Astrocyte (in vitro differentiated cells and primary cell): ENCODE results near the gene HECTD4. TPM values are rescaled to one million over a fixed set of nuclear protein-coding genes. Genes with fewer than 3 reads are reported as not detected.
"Not testable (repeated sequence)": the region's sequence is repeated elsewhere in the genome, so short reads cannot be mapped to it uniquely, and the experiment has no call there.

ENCODE experiments used
- DNase-seq: peaks from one replicate; pipeline ENCODE4 v3.0.0-alpha.2; 2010; ENCODE audit warnings: low read depth
- FAIRE-seq: peaks from 2 replicates; lab custom pipeline; 2011; peaks lifted over from hg19 to GRCh38; lab: Jason Lieb, UNC
- H2AFZ ChIP-seq: 2 replicates; pipeline ENCODE4 v1.6.0; 2012; ENCODE audit warnings: low read depth, low read length, inconsistent platforms
- H3K27ac ChIP-seq: 2 replicates; pipeline ENCODE4 v1.5.1; 2011; ENCODE audit warnings: low read depth, low read length, inconsistent platforms
- H3K27me3 ChIP-seq: 2 replicates; pipeline ENCODE4 v1.6.0; 2011; ENCODE audit warnings: low read length, inconsistent platforms; ENCODE audit not compliant: insufficient read depth
- H3K36me3 ChIP-seq: 2 replicates; pipeline ENCODE4 v1.5.1; 2011; ENCODE audit warnings: low read length, inconsistent platforms; ENCODE audit not compliant: insufficient read depth
- H3K4me1 ChIP-seq: 2 replicates; pipeline ENCODE4 v1.5.1; 2011; ENCODE audit warnings: low read length, inconsistent platforms; ENCODE audit not compliant: insufficient read depth
- H3K4me2 ChIP-seq: 2 replicates; pipeline ENCODE4 v1.6.0; 2012; ENCODE audit warnings: low read length, inconsistent platforms
- H3K4me3 ChIP-seq: 2 replicates; pipeline ENCODE4 v1.5.1; 2011; ENCODE audit warnings: low read depth, mild to moderate bottlenecking, low read length, inconsistent platforms; ENCODE audit not compliant: insufficient read depth
- H3K79me2 ChIP-seq: 2 replicates; pipeline ENCODE4 v1.6.0; 2012; ENCODE audit warnings: mild to moderate bottlenecking, low read length, inconsistent platforms; ENCODE audit not compliant: insufficient read depth
- H3K9ac ChIP-seq: 2 replicates; pipeline ENCODE4 v1.6.0; 2012; ENCODE audit warnings: mild to moderate bottlenecking, low read length, inconsistent platforms
- H3K9me3 ChIP-seq: 2 replicates; pipeline ENCODE4 v1.5.1; 2012; ENCODE audit warnings: low read depth, mild to moderate bottlenecking, low read length, inconsistent platforms; ENCODE audit not compliant: insufficient read depth
- H4K20me1 ChIP-seq: 2 replicates; pipeline ENCODE4 v1.6.0; 2012; ENCODE audit warnings: low read length, inconsistent platforms; ENCODE audit not compliant: insufficient read depth
- H3K27ac Mint-ChIP-seq: one replicate; pipeline ENCODE4 v1.8.0; 2021; ENCODE audit warnings: mild to moderate bottlenecking, mixed read lengths; ENCODE audit not compliant: unreplicated experiment
- H3K27me3 Mint-ChIP-seq: one replicate; pipeline ENCODE4 v1.8.0; 2021; ENCODE audit warnings: low read depth, mixed read lengths; ENCODE audit not compliant: unreplicated experiment
- H3K36me3 Mint-ChIP-seq: one replicate; pipeline ENCODE4 v1.8.0; 2021; ENCODE audit warnings: low read depth, mixed read lengths; ENCODE audit not compliant: unreplicated experiment
- H3K4me1 Mint-ChIP-seq: one replicate; pipeline ENCODE4 v1.8.0; 2021; ENCODE audit warnings: low read depth, mixed read lengths; ENCODE audit not compliant: unreplicated experiment
- H3K4me3 Mint-ChIP-seq: one replicate; pipeline ENCODE4 v1.8.0; 2021; ENCODE audit warnings: mild to moderate bottlenecking, moderate library complexity, mixed read lengths; ENCODE audit not compliant: unreplicated experiment
- H3K9me3 Mint-ChIP-seq: one replicate; pipeline ENCODE4 v1.8.0; 2021; ENCODE audit warnings: mild to moderate bottlenecking, mixed read lengths; ENCODE audit not compliant: unreplicated experiment
- EZH2 ChIP-seq: IDR thresholded peaks from 2 replicates; pipeline ENCODE4 v1.6.1; 2012; ENCODE audit warnings: mild to moderate bottlenecking, low read length, inconsistent platforms; ENCODE audit not compliant: insufficient read depth
- total RNA-seq: library from RNA; stranded (reverse); gene quantifications from 2 replicates; pipeline ENCODE4 v1.2.1, GENCODE V29; 2021
- TF ChIP-seq, protein P1 (sequence below): IDR thresholded peaks from 2 replicates; pipeline ENCODE4 v1.5.1; 2011; ENCODE audit warnings: low read depth, mild to moderate bottlenecking, inconsistent platforms, low read length, moderate library complexity; ENCODE audit not compliant: insufficient read depth

Gene HECTD4
- total RNA-seq, 1 donor from 2014 or later: 38.9 TPM

DNA sequence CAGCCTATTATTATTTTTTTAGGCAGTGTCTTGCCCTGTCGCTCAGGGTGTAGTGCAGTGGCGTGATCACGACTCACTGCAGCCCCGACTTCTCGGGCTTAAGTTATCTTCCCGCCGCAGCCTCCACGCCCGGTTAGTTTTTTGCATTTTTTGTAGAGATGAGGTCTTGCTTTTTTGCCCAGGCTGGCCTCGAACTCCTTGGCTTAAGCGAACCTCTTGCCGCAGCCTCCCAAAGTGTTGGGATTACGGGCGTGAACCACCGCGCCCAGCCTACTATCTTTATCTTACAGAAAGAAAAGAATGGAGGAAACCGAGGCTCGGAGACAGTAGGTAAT is 36.0 kb upstream of the HECTD4 start:
- Histone ChIP-seq H3K36me3 (no peaks in the 10 kb centered on the region), H3K79me2 (peaks cover 48% of the 10 kb centered on the region), H4K20me1 (peaks cover 37% of the 10 kb centered on the region), H2AFZ (peak overlapping the region; percentile 88), H3K27ac (peak overlapping the region; percentile 98), H3K9ac (peak overlapping the region; percentile 98), H3K9me3 (no peaks in the 10 kb centered on the region), H3K4me3 (peak overlapping the region; percentile 92), H3K27me3 (no peaks in the 10 kb centered on the region), H3K4me2 (peak overlapping the region; percentile 82), H3K4me1 (peaks cover 7% of the 10 kb centered on the region)
- FAIRE-seq (no peak), DNase-seq (no peak)
- peak overlapping the region; percentile 96 for H3K4me3 Mint-ChIP-seq
- no peaks in the 10 kb centered on the region for H3K27me3 Mint-ChIP-seq
- no peaks in the 10 kb centered on the region for H3K36me3 Mint-ChIP-seq
- H3K4me1 Mint-ChIP-seq: peaks cover 19% of the 10 kb centered on the region
- no peaks in the 10 kb centered on the region for H3K9me3 Mint-ChIP-seq
- TF ChIP-seq, protein P1, sequence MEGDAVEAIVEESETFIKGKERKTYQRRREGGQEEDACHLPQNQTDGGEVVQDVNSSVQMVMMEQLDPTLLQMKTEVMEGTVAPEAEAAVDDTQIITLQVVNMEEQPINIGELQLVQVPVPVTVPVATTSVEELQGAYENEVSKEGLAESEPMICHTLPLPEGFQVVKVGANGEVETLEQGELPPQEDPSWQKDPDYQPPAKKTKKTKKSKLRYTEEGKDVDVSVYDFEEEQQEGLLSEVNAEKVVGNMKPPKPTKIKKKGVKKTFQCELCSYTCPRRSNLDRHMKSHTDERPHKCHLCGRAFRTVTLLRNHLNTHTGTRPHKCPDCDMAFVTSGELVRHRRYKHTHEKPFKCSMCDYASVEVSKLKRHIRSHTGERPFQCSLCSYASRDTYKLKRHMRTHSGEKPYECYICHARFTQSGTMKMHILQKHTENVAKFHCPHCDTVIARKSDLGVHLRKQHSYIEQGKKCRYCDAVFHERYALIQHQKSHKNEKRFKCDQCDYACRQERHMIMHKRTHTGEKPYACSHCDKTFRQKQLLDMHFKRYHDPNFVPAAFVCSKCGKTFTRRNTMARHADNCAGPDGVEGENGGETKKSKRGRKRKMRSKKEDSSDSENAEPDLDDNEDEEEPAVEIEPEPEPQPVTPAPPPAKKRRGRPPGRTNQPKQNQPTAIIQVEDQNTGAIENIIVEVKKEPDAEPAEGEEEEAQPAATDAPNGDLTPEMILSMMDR: no peak
- TF ChIP-seq EZH2: no peak
- H3K27ac Mint-ChIP-seq: peak overlapping the region; percentile 96

- H3K4me2 ChIP-seq, DNase-seq, FAIRE-seq: not testable (repeated sequence)
Measured at GRCh38 chr12:112415457-112415856, 33.2 kb upstream of the HECTD4 start.

GRCh38 chr12:112413855-112414625 is 31.8 kb upstream of the HECTD4 start:
- Histone ChIP-seq H3K4me3 (no peak overlapping the region), H3K4me1 (peaks cover 3% of the 10 kb centered on the region), H3K9ac (no peak overlapping the region), H3K4me2 (no peak overlapping the region), H2AFZ (no peak overlapping the region), H3K27ac (no peak overlapping the region), H3K9me3 (no peaks in the 10 kb centered on the region), H3K79me2 (peaks cover 10% of the 10 kb centered on the region), H3K36me3 (no peaks in the 10 kb centered on the region), H4K20me1 (no peaks in the 10 kb centered on the region), H3K27me3 (no peaks in the 10 kb centered on the region)
- H3K9me3 Mint-ChIP-seq: no peaks in the 10 kb centered on the region
- FAIRE-seq: no peak
- no peak for DNase-seq
- no peaks in the 10 kb centered on the region for H3K27me3 Mint-ChIP-seq
- no peak overlapping the region for H3K4me3 Mint-ChIP-seq
- no peaks in the 10 kb centered on the region for H3K4me1 Mint-ChIP-seq
- no peak overlapping the region for H3K27ac Mint-ChIP-seq
- H3K36me3 Mint-ChIP-seq: no peaks in the 10 kb centered on the region
- TF ChIP-seq, protein P1: no peak
- TF ChIP-seq EZH2: no peak

More at GRCh38 chr12:112415457-112415856, 33.2 kb upstream of the HECTD4 start:
- not testable (repeated sequence) for H3K36me3 ChIP-seq, H3K4me1 ChIP-seq, H2AFZ ChIP-seq, H3K4me3 ChIP-seq, H3K4me1 Mint-ChIP-seq, H3K36me3 Mint-ChIP-seq, H3K4me3 Mint-ChIP-seq, H3K27ac ChIP-seq, H3K27ac Mint-ChIP-seq, H3K9ac ChIP-seq, H3K27me3 ChIP-seq, H3K27me3 Mint-ChIP-seq, H4K20me1 ChIP-seq, H3K9me3 ChIP-seq, H3K9me3 Mint-ChIP-seq
- peaks cover 20% of the 10 kb centered on the region for H3K79me2 ChIP-seq
